ENCODE data around the gene P2RY2. TPM values are rescaled to one million over a fixed set of nuclear protein-coding genes. Genes with fewer than 3 reads are reported as not detected.

Gene P2RY2
- total RNA-seq, 1 donor from 2014 or later = 18.3 TPM

- intact Hi-C loops (cut with DNase I) = no loop called here
- TF ChIP-seq CTCF (IDR thresholded peaks at IDR 0.05) = no peak
- H3K4me3 ChIP-seq = no peak overlapping the region
- no peaks in the 10 kb centered on the region for H3K9me3 ChIP-seq
- H3K4me1 ChIP-seq = no peaks in the 10 kb centered on the region
- H3K27ac ChIP-seq = no peak overlapping the region
- H3K27me3 ChIP-seq = no peaks in the 10 kb centered on the region
- H3K36me3 ChIP-seq = no peaks in the 10 kb centered on the region
- peak in 1 of 2 donors; percentile 25 for DNase-seq (ENCODE audit: low spot score in 2 of 2)
Observed at GRCh38 chr11:73201888-73202780, 15.9 kb upstream of the P2RY2 start.

- intact Hi-C loops (cut with DNase I) = no loop called here
Observed at GRCh38 chr11:73203322-73203721, 14.8 kb upstream of the P2RY2 start.

GRCh38 chr11:73203790-73204189, 14.3 kb upstream of the P2RY2 start:
- Histone ChIP-seq H3K4me3 (no peak overlapping the region), H3K36me3 (no peaks in the 10 kb centered on the region), H3K9me3 (no peaks in the 10 kb centered on the region), H3K4me1 (no peaks in the 10 kb centered on the region), H3K27ac (no peak overlapping the region), H3K27me3 (no peaks in the 10 kb centered on the region)
- TF ChIP-seq CTCF (IDR thresholded peaks at IDR 0.05) = no peak
- no peak for DNase-seq (ENCODE audit: low spot score in 2 of 2)
- intact Hi-C loops (cut with DNase I) = no loop called here

More at GRCh38 chr11:73203322-73203721, 14.8 kb upstream of the P2RY2 start:
- no peaks in the 10 kb centered on the region for H3K36me3 ChIP-seq
- H3K27ac ChIP-seq = no peak overlapping the region
- TF ChIP-seq CTCF (IDR thresholded peaks at IDR 0.05) = no peak
- no peaks in the 10 kb centered on the region for H3K9me3 ChIP-seq
- H3K4me1 ChIP-seq = no peaks in the 10 kb centered on the region
- H3K27me3 ChIP-seq = no peaks in the 10 kb centered on the region
- H3K4me3 ChIP-seq = no peak overlapping the region
- peak in 1 of 2 donors; percentile 19 for DNase-seq (ENCODE audit: low spot score in 2 of 2)

- no peak overlapping the region for H3K4me3 ChIP-seq
- no peaks in the 10 kb centered on the region for H3K9me3 ChIP-seq
- intact Hi-C loops (cut with DNase I) = no loop called here
- no peak overlapping the region for H3K27ac ChIP-seq
- DNase-seq (ENCODE audit: low spot score in 2 of 2) = peak; percentile 49 to 75
- H3K4me1 ChIP-seq = no peaks in the 10 kb centered on the region
- no peaks in the 10 kb centered on the region for H3K27me3 ChIP-seq
- H3K36me3 ChIP-seq = no peaks in the 10 kb centered on the region
- no peak for TF ChIP-seq CTCF (IDR thresholded peaks at IDR 0.05)
Observed at GRCh38 chr11:73204711-73205121, 13.4 kb upstream of the P2RY2 start.

GRCh38 chr11:73205661-73206343, 12.3 kb upstream of the P2RY2 start:
- peak in 1 of 2 donors; percentile 8 for DNase-seq (ENCODE audit: low spot score in 2 of 2)
- no peaks in the 10 kb centered on the region for H3K4me1 ChIP-seq
- no peak overlapping the region for H3K27ac ChIP-seq
- H3K9me3 ChIP-seq = no peaks in the 10 kb centered on the region
- H3K4me3 ChIP-seq = no peak overlapping the region
- H3K36me3 ChIP-seq = no peaks in the 10 kb centered on the region
- intact Hi-C loops (cut with DNase I) = no loop called here
- no peaks in the 10 kb centered on the region for H3K27me3 ChIP-seq
- no peak for TF ChIP-seq CTCF (IDR thresholded peaks at IDR 0.05)

Measured in ascending aorta (tissue), 2 donors.